Fibroblast of gingiva (primary cell): ENCODE measurements around the gene KCNMA1.
"Not testable (repeated sequence)": the region's sequence is repeated elsewhere in the genome, so short reads cannot be mapped to it uniquely, and the experiment has no call there.

ENCODE experiments used
- DNase-seq: peaks from one replicate; pipeline ENCODE4 v3.0.0-alpha.2; 2011; ENCODE audit warnings: low read depth

Gene KCNMA1

GRCh38 chr10:77664008-77664407 is 26.4 kb upstream of the KCNMA1 start:
- no peak for DNase-seq

GRCh38 chr10:77661674-77662073 is 24.1 kb upstream of the KCNMA1 start:
- no peak for DNase-seq

GRCh38 chr10:77661100-77661499 is 23.5 kb upstream of the KCNMA1 start:
- DNase-seq, result no peak

- not testable (repeated sequence) for DNase-seq
Measured at GRCh38 chr10:77659046-77659670, 21.6 kb upstream of the KCNMA1 start.

DNA sequence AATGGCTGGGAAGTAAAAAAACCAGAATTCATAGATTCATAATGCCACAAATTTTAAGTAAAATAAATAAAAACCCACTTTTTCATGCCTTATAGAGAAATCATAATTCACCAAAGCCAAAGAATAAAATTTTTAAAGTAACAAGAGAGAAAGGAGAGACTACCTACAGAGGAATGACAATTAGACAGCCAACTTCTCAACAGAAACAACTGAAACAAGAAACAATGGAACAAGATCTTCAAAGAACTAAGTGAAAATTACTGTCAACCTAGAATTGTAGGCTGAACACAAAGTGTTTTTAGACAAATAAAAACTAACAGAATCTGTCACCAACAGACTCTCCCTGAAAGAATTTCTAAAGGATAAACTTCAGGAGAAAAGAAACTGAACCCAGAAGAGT is 15.6 kb upstream of the KCNMA1 start:
- no peak for DNase-seq

- no peak for DNase-seq
Measured at GRCh38 chr10:77649333-77650331, 12.0 kb upstream of the KCNMA1 start.

GRCh38 chr10:77648472-77648871 is 10.9 kb upstream of the KCNMA1 start:
- DNase-seq, result no peak

GRCh38 chr10:77647543-77648293 is 10.1 kb upstream of the KCNMA1 start:
- DNase-seq, result no peak

GRCh38 chr10:77644557-77645243 is 7.1 kb upstream of the KCNMA1 start:
- peak; percentile 58 for DNase-seq

DNA sequence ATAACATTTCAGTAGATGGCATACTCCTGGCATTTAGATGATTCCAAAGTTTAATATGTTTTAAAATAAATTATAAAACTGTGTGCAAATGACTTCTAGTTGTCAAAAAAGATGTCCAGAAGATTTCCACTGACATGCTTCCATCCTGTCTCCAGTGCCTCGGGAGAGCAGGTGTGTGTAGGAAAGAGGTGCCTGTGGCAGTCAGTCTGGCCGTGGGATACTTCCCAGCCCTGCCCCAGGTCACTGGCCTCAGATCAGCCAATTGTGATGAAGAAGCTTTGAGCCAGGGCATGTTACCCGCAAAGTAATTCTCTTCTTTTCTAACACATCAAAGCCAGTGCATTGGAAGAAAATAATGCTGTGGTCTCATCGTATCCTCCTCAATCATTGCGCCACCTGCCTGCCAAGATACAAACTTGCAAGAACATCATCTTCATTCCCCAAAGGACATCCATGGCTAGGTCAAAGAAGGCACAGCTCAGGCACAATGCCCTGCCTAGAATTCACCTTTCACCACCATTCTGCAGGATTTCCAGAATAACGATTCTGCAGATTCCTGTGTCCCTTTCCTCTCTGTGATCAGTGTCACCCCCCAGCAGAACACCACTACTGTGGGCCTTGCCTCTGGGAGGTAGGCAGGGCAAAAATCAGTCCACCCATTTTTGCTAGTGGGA is 6.3 kb upstream of the KCNMA1 start:
- DNase-seq, result peak; percentile 59

DNA sequence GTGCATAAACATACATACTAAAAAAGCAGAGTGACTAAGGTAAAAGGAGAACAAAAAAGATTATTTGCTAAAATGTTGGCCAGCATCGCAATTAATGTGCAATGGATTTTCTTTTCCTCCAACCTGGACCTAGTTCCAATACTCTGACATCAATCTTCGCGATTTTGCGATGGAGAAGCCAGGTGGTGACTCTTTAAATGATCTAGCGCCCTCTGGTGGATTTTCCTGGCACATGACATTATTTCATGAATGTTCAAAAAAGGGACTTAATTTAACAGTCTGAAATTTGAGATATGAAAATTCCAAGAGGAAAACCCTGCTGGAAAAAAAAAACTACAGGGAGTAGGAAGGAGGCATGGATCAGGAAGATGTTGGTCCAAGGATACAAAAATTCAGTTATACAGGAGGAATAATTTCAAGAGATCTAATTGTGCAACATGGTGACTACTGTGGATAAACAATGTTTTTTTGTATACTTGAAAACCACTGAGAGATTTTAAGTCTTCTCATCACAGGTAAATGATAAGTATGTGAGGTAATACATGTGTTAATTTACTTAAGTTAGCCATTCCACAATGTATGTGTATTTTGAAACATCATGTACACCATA is 4.3 kb upstream of the KCNMA1 start:
- peak; percentile 67 for DNase-seq

- no peak for DNase-seq
Measured at GRCh38 chr10:77641344-77641743, 3.7 kb upstream of the KCNMA1 start.

- DNase-seq, result no peak
Measured at GRCh38 chr10:77640167-77640566, 2.6 kb upstream of the KCNMA1 start.

DNA sequence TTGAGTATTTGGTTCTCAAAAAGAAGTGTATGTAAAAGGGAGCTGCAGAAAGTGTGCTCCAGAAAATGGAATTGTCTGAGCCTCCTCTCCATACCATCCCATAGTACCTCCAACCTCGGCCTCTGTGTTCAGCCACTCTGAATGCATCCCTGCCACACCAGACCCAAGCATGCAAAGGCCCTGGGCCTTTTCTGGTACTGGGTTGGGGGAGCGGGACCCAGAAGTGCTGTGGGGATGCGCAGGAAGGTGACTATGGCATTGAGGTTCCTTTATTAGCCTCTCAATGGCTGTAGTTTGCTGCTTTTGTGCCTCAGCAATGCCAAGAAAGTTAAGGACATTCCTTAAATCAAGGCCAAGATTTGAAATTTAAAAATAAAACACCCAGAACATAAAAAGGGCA is 2.1 kb upstream of the KCNMA1 start:
- no peak for DNase-seq

DNA sequence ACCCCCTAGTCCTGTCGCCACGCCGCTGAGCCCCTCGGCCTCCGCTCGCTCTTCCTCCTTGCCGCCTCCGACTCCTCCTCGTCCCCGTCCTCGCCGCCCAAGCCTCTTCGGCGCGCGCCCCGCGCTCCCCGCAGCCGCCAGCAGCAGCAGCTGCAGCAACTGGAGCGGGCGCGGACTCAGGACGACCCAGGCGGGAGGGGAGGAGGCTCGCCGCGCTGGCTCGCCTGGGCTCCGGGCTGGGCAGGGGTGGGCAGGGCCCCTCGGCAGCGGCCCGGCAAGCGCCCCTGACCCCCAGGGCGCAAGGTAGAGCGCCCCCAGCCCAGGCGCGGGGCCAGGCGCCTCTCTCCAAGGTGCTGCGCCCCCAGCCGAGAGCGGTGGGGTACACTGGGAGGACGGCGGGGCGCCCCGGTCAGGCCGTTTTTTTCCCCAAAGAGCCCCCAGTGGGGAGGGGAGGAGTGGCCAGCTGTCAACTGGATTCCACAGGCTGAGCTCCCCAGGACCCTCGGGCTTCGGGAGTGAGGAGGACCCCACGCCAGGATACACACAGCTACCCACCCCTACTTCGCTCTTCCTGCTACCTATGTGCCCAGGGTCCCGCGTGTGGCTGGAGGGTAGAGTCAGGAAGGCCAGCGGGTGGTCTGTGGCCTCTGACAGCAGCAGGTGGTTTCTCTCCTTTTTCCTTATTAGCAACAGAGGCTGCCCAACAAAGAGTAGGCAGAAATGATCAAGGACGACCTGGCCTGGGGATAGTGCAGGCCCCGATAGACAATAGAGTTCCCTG is 903 bp upstream of the KCNMA1 start:
- DNase-seq, result peak; percentile 68

DNA sequence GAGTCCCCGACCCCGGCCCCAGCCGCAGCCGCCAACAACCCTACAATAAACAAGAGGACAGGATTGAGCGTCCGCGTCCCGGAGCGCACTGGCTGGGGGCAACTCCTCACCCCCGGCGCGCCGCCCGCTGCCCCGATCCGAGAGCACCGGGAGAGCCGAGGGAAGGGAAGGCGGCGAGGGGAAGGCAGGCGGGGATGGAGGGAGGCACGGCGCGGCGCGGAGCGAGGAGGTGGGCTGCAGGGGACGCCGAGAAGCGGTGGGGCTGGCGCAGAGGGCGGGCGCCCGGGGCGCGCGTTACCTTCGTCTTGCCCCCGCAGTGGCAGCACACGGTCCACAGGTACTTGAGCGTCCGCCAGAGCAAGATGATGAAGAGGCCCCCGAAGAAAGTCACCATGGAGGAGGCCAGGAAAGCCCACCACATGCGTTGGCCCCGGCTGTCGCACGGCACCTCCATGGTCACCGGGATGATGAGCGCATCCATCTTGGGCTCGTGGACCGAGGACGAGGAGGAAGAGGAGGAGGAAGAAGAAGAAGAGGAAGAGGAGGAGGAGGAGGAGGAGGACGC is 559 bp downstream of the KCNMA1 start:
- peak; percentile 16 for DNase-seq

DNA sequence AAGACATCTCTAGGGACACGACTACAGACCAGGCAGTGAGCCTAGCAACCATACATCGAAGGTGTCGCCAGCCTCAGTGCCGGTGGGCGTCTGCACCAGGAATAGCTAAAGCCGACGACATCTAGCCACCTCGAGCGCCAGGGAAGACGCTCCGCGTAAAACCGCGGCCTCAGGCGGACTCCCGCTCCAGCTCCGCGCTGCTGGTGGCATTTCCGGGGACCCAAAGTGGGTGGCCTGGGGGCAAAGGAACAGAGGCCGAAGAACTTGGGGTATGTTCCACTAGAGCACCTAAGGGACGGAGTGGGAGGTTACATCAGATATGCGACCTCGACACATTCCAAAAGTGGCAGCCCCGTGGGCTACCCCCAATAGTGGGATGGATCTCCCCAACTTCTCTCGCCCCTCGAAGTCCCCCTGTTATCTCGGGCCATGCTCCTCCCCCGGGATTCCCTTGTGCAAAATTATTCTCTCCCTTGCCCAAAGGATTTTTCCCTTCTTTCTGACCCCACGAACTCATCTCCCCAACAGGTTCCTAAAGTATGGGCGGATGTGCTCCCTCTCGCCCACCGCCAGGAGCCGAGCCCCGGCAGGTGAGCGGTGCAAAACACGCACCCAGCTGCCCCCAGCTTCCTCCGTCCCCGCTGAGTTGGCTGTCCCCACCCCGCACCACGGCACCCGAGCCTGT is 1.2 kb downstream of the KCNMA1 start:
- DNase-seq, result no peak

- no peak for DNase-seq
Measured at GRCh38 chr10:77635402-77636227, 2.0 kb downstream of the KCNMA1 start.
